GM12878 (cell line): ENCODE data around the gene ROR2. TPM values are rescaled to one million over a fixed set of nuclear protein-coding genes. Genes with fewer than 3 reads are reported as not detected.

Experiments used
- ATAC-seq: fragments of 200-7000 bp; cut with Tn5 transposase; 3 replicates; pipeline ENCODE4 v1.9.1; 2020; ENCODE audit warnings: mild to moderate bottlenecking, moderate library complexity
- BruUV-seq: library from RNA; stranded (reverse); fragments of 400-500 nt; replicated peaks from 2 replicates; lab custom pipeline; 2021; lab: Mats Ljungman, UMichigan
- CTCF ChIA-PET: fragments of 300-600 bp; sonication (Branson Sonifier 250); formaldehyde crosslinking; extraction: SDS; loops from one replicate; lab custom pipeline; 2021; ENCODE audit warnings: inconsistent platforms; lab: Yijun Ruan, JAX
- POLR2A ChIA-PET: fragments of 350-600 bp; formaldehyde crosslinking; extraction: SDS; loops from one replicate; lab custom pipeline; 2021; ENCODE audit warnings: inconsistent platforms; lab: Charles Lee
- RAD21 ChIA-PET: fragments of 300-600 bp; sonication (Branson Sonifier 250); formaldehyde crosslinking; loops from one replicate; lab custom pipeline; 2023; ENCODE audit warnings: antibody characterized with exemption; ENCODE audit not compliant: unreplicated experiment; lab: Charles Lee
- SMC1A ChIA-PET: fragments of 300-600 bp; sonication (Branson Sonifier 250); formaldehyde crosslinking; loops from one replicate; lab custom pipeline; 2023; ENCODE audit not compliant: unreplicated experiment, uncharacterized antibody; lab: Charles Lee
- DNase-seq: peaks from one replicate; pipeline ENCODE4 v3.0.0-alpha.2; 2011; ENCODE audit warnings: low read depth, low spot score
- FAIRE-seq: peaks from 3 replicates; lab custom pipeline; 2011; peaks lifted over from hg19 to GRCh38; lab: Jason Lieb, UNC
- H2AFZ ChIP-seq: 2 replicates; pipeline ENCODE4 v1.6.0; 2011; ENCODE audit warnings: low read depth, low read length, control low read depth; ENCODE audit not compliant: control insufficient read depth
- H3K27ac ChIP-seq: 2 replicates; pipeline ENCODE4 v1.5.1; 2011; ENCODE audit warnings: control low read depth; ENCODE audit not compliant: control insufficient read depth, insufficient read depth
- H3K27me3 ChIP-seq, 2 experiments: replicated peaks in 1 of 2; 2 replicates each; pipeline versions ENCODE4 v1.6.0 to v1.6.1; 2011; ENCODE audit warnings: low read length in 1 of 2; ENCODE audit not compliant: control insufficient read depth in 2 of 2, insufficient read depth in 2 of 2
- H3K36me3 ChIP-seq, 2 experiments: 2 replicates each; pipeline ENCODE4 v1.5.1; 2011; ENCODE audit warnings: low read length in 1 of 2; ENCODE audit not compliant: control insufficient read depth in 2 of 2, insufficient read depth in 2 of 2
- H3K4me1 ChIP-seq: 2 replicates; pipeline ENCODE4 v1.6.1; 2011; ENCODE audit warnings: mild to moderate bottlenecking, low read length, moderate library complexity, mixed read lengths; ENCODE audit not compliant: control insufficient read depth, insufficient read depth
- H3K4me2 ChIP-seq: 2 replicates; pipeline ENCODE4 v1.6.0; 2011; ENCODE audit warnings: control low read depth; ENCODE audit not compliant: control insufficient read depth, insufficient read depth
- H3K4me3 ChIP-seq: fragments of 200-600 bp; sonication (generic); 2 replicates; pipeline ENCODE4 v1.5.1; 2016
- H3K79me2 ChIP-seq: 2 replicates; pipeline ENCODE4 v1.6.0; 2011; ENCODE audit warnings: low read length; ENCODE audit not compliant: control insufficient read depth, insufficient read depth
- H3K9ac ChIP-seq: 2 replicates; pipeline ENCODE4 v1.8.0; 2011; ENCODE audit warnings: low read length, control low read depth, mixed read lengths; ENCODE audit not compliant: control insufficient read depth, insufficient read depth
- H3K9me3 ChIP-seq: replicated peaks from 3 replicates; pipeline ENCODE4 v1.5.1; 2011; ENCODE audit warnings: mild to moderate bottlenecking, low read length; ENCODE audit not compliant: control insufficient read depth, insufficient read depth
- H4K20me1 ChIP-seq: 2 replicates; pipeline ENCODE4 v1.6.0; 2011; ENCODE audit not compliant: control insufficient read depth, insufficient read depth
- CTCF ChIP-seq, 3 experiments: IDR thresholded peaks in 2 of 3; conservative IDR thresholded peaks in 1 of 3; 2 replicates each; pipeline ENCODE4 v1.5.1; 2011; ENCODE audit warnings: low read depth in 3 of 3, low read length in 3 of 3, mild to moderate bottlenecking in 3 of 3, control low read depth in 2 of 3, moderate library complexity in 2 of 3, inconsistent platforms in 1 of 3, mixed read lengths in 1 of 3; ENCODE audit not compliant: control insufficient read depth in 2 of 3, insufficient read depth in 1 of 3; ENCODE audit errors: extremely low read depth in 1 of 3
- HDGF ChIP-seq: fragments of 450-650 bp; IDR thresholded peaks from 2 replicates; pipeline ENCODE4 v1.6.1; 2016; ENCODE audit warnings: antibody characterized with exemption
- MTA3 ChIP-seq: IDR thresholded peaks from 2 replicates; pipeline ENCODE4 v1.6.1; 2012; ENCODE audit warnings: low read length, inconsistent platforms, borderline replicate concordance
- PML ChIP-seq: IDR thresholded peaks from 2 replicates; pipeline ENCODE4 v1.6.1; 2012; ENCODE audit warnings: low read length, inconsistent platforms
- RAD51 ChIP-seq: fragments of 450-650 bp; IDR thresholded peaks from 2 replicates; pipeline ENCODE4 v1.6.1; 2016; ENCODE audit warnings: moderate library complexity, mild to moderate bottlenecking, inconsistent platforms
- REST ChIP-seq: IDR thresholded peaks from 2 replicates; pipeline ENCODE4 v1.6.1; 2012; ENCODE audit warnings: mild to moderate bottlenecking, low read depth, low read length
- SIN3A ChIP-seq: IDR thresholded peaks from 2 replicates; pipeline ENCODE4 v1.6.1; 2012; ENCODE audit warnings: low read depth, low read length, improper control_type of control experiment
- SMC3 ChIP-seq: IDR thresholded peaks from 2 replicates; pipeline ENCODE4 v1.6.1; 2011; ENCODE audit warnings: low read length, improper control_type of control experiment, borderline replicate concordance
- TCF3 ChIP-seq: IDR thresholded peaks from 2 replicates; pipeline ENCODE4 v1.6.1; 2012; ENCODE audit warnings: low read depth, mild to moderate bottlenecking, low read length, borderline replicate concordance; ENCODE audit not compliant: insufficient read depth
- WGBS: methylation state at CpG from one replicate; pipeline ENCODE4 v1.1.6; 2016; ENCODE audit warnings: low lambda C conversion rate; ENCODE audit not compliant: insufficient replicate concordance, insufficient coverage; ENCODE audit errors: missing lambda C conversion rate; 5-methylcytosine and 5-hydroxymethylcytosine counted together
- in situ Hi-C: fragments of 300-500 bp; cut with MboI; formaldehyde crosslinking; loops from 9 replicates; pipeline ENCODE4 v1.14.3; 2018; ENCODE audit warnings: mixed read lengths
- intact Hi-C: fragments of 100-400 bp; cut with micrococcal nuclease; formaldehyde crosslinking; loops from one replicate; pipeline ENCODE4 v1.14.2; 2022; ENCODE audit not compliant: unreplicated experiment
- polyA plus RNA-seq, 11 experiments: library from polyadenylated mRNA; depleted of rRNA in 4 of 11; unstranded in 6 of 11; stranded (reverse) in 5 of 11; fragments of >200 nt; fragmentation: Nextera tagmentation in 4 of 11; fragmentation: Illumina TruSeq in 1 of 11; extraction: Ambion mirVana in 4 of 11; extraction: Trizol in 1 of 11; gene quantifications; 1 replicate in 1 of 11; 2 replicates in 10 of 11; pipeline versions ENCODE4 v1.2.1 to v1.2.3, GENCODE V29; 2011 to 2016; ENCODE audit warnings: inconsistent platforms in 2 of 11, missing spikeins in 2 of 11, low read depth in 1 of 11
- total RNA-seq, 4 experiments: library from RNA; depleted of rRNA in 3 of 4; stranded (reverse); fragments of >200 nt in 3 of 4; fragmentation: Illumina TruSeq in 1 of 4; extraction: Trizol in 1 of 4; gene quantifications; 2 replicates each; pipeline versions ENCODE4 v1.2.1 to v1.2.3, GENCODE V29; 2013 to 2021
- TF ChIP-seq, protein P1 (sequence below): fragments of 150-350 bp; IDR thresholded peaks from 2 replicates; pipeline ENCODE4 v1.6.1; 2016; ENCODE audit warnings: low read depth, low read length
- TF ChIP-seq, protein P2 (sequence below): fragments of 450-650 bp; IDR thresholded peaks from 2 replicates; pipeline ENCODE4 v1.6.1; 2017; ENCODE audit warnings: low read depth, mild to moderate bottlenecking, moderate library complexity
- TF ChIP-seq, protein P3 (sequence below): IDR thresholded peaks from 2 replicates; pipeline ENCODE4 v1.6.1; 2012; ENCODE audit warnings: low read depth, low read length, improper control_type of control experiment

ROR2 gene
- total and polyA plus RNA-seq, 10 of the 15 experiments (the other 5 are each of a cell fraction or from before 2014, with no cell fraction given): 0.03 to 0.05 TPM; not detected in 8

DNA sequence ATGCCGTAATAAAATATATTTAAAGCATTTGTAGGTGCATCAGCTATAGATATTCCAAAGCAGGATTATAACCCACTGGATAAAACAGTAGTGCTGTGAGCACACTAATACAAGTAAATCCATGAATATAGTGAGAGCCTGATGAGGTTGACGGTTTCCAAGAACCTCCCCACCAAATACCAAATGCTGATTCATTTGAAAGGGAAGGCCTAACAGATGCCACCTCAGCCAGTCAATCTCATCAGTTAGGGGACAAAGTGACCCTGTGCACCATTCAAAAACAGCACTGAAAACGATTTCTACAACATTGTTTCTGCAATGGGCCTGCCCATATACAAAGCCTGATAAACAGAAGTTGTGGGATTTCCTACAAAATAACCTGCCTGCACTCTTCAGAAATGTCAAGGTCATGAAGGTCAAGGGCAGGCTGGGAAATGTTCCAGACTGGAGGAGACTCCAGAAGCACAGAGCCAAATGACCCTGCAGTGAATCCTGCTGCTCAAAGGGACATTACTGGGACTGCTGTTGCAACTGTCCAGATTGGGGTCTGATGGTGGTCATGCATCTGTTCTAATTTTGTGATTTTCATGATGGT is 69.6 kb downstream of the ROR2 start:
- Histone ChIP-seq H3K27me3 (peaks cover 0 to 4% of the 10 kb centered on the region in 2 experiments; a peak in 3 of 4 replicates), H4K20me1 (no peaks in the 10 kb centered on the region), H2AFZ (no peak overlapping the region), H3K4me3 (no peak overlapping the region), H3K9ac (no peak overlapping the region), H3K27ac (no peak overlapping the region), H3K9me3 (no peaks in the 10 kb centered on the region), H3K4me1 (no peaks in the 10 kb centered on the region), H3K4me2 (no peak overlapping the region), H3K36me3 (no peaks in the 10 kb centered on the region), H3K79me2 (no peaks in the 10 kb centered on the region)
- ChIA-PET POLR2A (no interaction called here), SMC1A (no interaction called here), RAD21 (no interaction called here), CTCF (no interaction called here)
- BruUV-seq: no TSS peak
- WGBS: 32% methylated on average over 3 of the region's 3 CpGs
- in situ Hi-C loops: no loop called here
- intact Hi-C loops: no loop called here
- DNase-seq (no peak), FAIRE-seq (no peak), ATAC-seq (no peak)
- no peak for TF ChIP-seq SMC3
- TF ChIP-seq HDGF: no peak
- no peak for TF ChIP-seq CTCF (IDR thresholded peaks at IDR 0.05 in 2 of 3, conservative IDR thresholded peaks at IDR 0.05 in 1 of 3; ENCODE audit: control insufficient read depth in 2 of 3, extremely low read depth in 1 of 3, insufficient read depth in 1 of 3, low read depth in 3 of 3, low read length in 3 of 3)
- TF ChIP-seq RAD51: no peak
- TF ChIP-seq TCF3: no peak
- TF ChIP-seq PML: no peak
- no peak for TF ChIP-seq MTA3
- TF ChIP-seq SIN3A: no peak
- TF ChIP-seq REST: no peak
- TF ChIP-seq, protein P1, sequence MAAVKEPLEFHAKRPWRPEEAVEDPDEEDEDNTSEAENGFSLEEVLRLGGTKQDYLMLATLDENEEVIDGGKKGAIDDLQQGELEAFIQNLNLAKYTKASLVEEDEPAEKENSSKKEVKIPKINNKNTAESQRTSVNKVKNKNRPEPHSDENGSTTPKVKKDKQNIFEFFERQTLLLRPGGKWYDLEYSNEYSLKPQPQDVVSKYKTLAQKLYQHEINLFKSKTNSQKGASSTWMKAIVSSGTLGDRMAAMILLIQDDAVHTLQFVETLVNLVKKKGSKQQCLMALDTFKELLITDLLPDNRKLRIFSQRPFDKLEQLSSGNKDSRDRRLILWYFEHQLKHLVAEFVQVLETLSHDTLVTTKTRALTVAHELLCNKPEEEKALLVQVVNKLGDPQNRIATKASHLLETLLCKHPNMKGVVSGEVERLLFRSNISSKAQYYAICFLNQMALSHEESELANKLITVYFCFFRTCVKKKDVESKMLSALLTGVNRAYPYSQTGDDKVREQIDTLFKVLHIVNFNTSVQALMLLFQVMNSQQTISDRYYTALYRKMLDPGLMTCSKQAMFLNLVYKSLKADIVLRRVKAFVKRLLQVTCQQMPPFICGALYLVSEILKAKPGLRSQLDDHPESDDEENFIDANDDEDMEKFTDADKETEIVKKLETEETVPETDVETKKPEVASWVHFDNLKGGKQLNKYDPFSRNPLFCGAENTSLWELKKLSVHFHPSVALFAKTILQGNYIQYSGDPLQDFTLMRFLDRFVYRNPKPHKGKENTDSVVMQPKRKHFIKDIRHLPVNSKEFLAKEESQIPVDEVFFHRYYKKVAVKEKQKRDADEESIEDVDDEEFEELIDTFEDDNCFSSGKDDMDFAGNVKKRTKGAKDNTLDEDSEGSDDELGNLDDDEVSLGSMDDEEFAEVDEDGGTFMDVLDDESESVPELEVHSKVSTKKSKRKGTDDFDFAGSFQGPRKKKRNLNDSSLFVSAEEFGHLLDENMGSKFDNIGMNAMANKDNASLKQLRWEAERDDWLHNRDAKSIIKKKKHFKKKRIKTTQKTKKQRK: no peak
- TF ChIP-seq, protein P2, sequence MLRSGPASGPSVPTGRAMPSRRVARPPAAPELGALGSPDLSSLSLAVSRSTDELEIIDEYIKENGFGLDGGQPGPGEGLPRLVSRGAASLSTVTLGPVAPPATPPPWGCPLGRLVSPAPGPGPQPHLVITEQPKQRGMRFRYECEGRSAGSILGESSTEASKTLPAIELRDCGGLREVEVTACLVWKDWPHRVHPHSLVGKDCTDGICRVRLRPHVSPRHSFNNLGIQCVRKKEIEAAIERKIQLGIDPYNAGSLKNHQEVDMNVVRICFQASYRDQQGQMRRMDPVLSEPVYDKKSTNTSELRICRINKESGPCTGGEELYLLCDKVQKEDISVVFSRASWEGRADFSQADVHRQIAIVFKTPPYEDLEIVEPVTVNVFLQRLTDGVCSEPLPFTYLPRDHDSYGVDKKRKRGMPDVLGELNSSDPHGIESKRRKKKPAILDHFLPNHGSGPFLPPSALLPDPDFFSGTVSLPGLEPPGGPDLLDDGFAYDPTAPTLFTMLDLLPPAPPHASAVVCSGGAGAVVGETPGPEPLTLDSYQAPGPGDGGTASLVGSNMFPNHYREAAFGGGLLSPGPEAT: no peak
- TF ChIP-seq, protein P3, sequence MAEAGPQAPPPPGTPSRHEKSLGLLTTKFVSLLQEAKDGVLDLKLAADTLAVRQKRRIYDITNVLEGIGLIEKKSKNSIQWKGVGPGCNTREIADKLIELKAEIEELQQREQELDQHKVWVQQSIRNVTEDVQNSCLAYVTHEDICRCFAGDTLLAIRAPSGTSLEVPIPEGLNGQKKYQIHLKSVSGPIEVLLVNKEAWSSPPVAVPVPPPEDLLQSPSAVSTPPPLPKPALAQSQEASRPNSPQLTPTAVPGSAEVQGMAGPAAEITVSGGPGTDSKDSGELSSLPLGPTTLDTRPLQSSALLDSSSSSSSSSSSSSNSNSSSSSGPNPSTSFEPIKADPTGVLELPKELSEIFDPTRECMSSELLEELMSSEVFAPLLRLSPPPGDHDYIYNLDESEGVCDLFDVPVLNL: no peak
